NOMO-1 treated with dmso at 0.1 percent for 144 hours (cell line): Measurements from ENCODE around the gene TP63.
"Not testable (repeated sequence)": the region's sequence is repeated elsewhere in the genome, so short reads cannot be mapped to it uniquely, and the experiment has no call there.

ENCODE experiments used
- DNase-seq: peaks from one replicate; lab custom pipeline; 2025; ENCODE audit not compliant: unreplicated experiment; lab: John Stamatoyannopoulos, UW

Gene TP63

DNA sequence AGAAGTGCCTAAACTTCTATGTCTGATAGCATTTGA lies at the start of gene TP63:
Gene TP63 (plus strand): TSS at position 17 of the 36 bp plus-strand sequence. CDS start 127 bp downstream, outside the sequence.
- no peak for DNase-seq

DNA sequence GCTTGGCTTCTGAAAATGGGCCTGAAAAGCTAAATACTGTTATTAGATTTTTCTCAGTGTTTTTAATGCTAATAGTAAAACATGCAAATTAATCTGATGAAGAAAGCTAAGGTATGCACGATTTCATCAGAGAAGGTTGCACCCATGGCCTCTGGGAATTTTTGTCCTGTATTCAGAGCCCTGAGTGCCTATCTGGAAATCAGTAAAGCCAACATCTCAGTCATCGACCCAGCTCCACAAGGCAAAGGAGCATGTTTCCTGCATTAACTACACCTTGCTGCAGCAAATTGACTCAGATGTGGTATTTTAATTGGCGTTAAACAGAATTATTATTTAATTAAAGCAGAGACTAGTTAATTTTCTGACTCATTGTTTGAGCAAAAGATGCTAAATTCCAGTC lies 49.0 kb upstream of the TP63 start:
- no peak for DNase-seq

DNA sequence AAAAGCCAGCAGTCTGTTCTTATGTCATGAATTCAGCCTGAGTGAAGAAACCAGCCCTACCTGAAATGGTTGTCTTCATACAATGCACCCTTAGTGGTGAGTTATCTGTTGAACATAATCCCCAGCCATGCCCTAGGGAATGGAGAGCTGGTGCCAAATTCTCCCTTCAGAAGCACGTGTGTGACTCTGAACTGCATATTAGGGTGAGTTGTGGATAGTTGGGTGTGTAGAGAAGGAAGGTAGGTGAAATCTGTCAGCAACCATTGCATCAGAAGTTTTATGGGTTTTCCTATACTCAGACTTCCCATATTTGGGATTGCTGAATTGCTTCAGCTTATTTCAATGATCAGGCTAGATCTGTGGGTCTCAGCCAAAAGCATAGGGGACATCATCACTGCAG lies 46.5 kb upstream of the TP63 start:
- DNase-seq, result no peak

DNA sequence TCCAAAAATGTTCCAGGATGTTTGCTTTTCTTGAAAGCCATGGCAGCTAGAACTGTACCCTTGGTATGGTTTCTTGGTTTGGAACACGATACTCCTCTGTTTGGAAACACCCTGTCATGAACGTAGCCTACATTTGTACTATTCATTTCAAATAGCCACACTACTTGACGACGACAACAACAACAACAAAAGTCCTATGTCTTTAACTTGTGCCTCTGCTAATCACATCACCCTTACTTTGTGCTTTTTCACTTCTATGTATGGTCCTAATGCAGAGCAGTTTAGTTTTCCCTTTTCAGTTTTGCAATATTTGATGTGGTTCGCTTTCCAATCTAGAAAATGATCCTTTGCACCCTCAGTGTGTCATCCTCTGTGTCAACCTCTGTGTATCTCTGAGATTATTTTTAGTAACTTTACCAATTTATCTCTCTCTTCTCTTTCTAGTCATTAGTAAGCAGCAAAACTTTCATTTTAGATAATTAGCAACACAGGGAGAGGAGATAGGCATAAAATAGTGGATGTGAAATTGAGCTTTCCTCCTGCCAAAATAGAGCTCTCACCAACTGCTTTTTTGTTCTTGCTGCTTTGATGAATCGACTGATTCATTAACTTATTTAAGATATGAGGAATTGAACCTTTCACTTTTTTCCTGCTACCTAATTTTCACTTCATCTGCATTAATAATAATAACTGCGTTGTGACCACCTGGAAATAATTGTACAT lies 44.1 kb upstream of the TP63 start:
- DNase-seq, result no peak

DNA sequence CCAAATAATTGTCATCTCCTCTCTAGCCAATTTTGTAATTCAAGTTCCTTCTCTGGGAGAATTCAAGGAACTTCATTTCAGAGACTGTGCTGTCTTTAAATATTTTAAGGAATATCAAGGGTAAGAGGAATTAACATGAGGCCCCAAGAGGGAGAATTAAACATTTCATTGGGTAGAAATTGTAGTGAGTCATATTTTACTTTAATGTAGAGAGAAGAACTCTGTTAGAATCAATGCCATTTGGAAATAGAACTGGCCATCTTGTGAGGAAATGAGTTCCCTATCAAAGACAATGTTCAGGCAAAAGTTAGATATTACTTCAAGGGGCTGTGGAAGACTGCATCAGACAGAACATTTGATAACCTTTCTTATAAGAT lies 43.5 kb upstream of the TP63 start:
- no peak for DNase-seq

DNA sequence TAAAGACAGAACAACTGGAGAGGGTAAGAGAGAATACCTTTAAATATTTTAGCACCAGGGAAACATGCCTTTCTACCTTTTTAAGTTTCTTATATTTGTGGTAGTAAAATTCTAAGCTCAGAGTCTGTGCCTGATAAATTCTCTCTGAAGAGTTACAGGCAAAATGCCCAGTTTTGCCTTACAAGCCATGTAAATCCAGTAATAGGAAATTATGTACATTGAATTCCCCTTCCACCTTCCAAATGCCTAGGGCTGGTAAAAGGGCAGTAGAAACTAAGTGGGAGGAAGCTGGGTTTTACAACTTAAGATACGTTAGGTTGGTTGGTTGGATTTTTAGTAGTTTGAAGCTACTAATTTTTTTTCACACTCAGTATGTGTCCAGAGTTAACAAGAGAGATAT lies 43.1 kb upstream of the TP63 start:
- DNase-seq, result no peak

DNA sequence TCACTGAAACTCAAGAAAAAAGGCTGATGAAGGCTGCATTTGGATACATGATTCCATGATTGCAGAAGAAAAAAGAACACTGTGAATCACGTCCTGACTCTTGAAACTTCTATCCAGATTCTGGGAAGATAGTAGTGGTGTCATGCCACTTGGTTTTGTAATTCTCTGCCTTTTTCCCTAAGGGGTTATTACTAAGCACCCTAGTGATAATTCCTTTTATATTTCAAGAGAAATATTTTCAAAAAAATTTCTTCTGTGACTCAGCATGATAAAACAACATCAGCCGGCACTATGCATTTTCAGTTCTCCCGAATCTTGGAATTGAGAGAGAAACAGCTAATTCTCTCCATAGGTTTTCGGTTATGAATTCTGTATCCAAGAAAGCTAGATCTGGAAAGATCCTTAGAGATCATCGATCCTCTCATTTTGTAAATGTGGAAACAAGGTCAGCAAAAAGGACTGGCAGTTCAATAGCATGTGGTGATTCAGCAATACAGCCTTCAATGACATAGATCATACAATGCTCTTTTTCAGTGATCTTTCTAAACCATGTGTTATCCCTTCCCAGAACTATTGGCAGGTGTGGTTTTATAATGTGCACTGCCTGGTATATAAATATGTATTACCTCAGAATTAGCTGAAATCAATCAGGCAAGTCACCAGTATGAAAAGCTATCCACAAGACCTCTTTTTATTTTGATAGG lies 42.6 kb upstream of the TP63 start:
- no peak for DNase-seq

DNA sequence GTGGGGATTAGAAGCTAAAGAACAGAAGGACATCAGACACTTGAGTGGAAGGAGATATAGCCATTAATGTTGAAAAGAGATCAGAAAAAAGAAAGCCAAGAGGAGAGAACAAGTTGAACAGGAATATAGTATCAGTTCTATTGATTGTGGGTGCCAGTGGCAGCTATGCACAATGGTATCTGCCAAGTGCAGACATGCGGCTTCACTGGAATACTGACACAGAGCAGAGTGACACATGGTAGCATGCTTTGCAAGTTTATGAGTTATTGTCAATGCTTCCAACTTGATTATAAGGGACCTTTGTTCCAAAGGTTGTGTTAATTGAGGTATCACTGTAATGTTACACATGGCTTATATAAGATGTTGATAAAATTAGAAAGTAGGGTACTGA lies 42.0 kb upstream of the TP63 start:
- no peak for DNase-seq

DNA sequence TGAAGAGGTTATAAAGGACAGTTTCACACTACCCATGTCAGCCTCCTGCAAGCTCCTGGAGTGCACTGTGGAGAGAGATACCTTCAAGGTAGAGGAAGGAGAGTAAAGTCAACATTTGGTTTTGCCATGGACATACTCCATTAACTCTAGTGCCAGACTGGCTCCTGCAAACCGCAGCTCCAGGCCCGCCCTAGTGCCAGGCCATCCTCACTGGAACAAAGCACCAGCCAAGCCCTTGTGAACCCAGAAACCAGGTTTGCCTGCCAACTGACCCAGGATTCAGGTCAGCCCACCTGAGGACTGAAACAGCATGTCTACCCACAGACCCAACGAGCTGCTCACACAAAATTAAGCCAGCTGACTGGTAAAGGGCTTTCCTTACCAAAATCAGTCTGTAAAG lies 41.0 kb upstream of the TP63 start:
- DNase-seq, result no peak

DNA sequence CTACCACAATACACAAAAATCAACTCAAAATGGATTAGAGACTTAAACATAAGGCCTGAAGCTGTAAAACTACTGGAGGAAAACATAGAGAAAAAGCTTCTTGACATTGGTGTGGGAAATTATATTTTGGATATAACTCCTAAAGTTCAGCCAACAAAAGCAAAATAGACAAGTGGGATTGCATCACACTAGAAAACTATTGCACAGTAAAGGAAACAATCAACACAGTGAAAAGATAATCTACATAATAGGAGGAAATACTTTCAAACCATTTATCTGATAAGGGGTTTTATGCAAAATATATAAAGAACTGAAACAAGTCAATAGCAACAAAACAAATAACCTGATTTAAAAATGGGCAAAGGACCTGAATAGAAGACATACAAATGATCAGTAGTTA lies 37.6 kb upstream of the TP63 start:
- DNase-seq, result no peak

DNA sequence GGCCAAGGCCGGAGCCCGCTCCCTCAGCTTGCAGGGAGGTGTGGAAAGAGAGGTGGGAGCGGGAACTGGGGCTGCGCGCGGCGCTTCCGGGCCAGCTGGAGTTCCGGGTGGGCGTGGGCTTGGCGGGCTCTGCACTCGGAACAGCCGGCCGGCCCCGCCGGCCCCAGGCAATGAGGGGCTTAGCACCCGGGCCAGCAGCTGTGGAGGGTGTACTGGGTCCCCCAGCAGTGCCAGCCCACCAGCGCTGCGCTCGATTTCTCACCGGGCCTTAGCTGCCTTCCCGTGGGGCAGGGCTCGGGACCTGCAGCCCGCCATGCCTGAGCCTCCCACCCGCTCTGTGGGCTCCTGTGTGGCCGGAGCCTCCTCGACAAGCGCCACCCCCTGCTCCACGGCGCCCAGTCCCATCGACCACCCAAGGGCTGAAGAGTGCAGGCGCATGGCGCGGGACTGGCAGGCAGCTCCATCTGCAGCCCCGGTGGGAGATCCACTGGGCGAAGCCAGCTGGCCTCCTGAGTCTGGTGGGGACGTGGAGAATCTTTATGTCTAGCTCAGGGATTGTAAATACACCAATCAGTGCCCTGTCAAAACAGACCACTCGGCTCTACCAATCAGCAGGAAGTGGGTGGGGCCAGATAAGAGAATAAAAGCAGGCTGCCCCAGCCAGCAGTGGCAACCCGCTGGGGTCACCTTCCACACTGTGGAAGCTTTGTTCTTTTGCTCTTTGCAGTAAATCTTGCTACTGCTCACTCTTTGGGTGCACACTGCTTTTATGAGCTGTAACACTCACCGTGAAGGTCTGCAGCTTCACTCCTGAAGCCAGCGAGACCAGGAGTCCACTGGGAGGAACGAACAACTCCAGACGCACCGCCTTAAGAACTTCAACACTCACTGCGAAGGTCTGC lies 34.9 kb upstream of the TP63 start:
- not testable (repeated sequence) for DNase-seq

DNA sequence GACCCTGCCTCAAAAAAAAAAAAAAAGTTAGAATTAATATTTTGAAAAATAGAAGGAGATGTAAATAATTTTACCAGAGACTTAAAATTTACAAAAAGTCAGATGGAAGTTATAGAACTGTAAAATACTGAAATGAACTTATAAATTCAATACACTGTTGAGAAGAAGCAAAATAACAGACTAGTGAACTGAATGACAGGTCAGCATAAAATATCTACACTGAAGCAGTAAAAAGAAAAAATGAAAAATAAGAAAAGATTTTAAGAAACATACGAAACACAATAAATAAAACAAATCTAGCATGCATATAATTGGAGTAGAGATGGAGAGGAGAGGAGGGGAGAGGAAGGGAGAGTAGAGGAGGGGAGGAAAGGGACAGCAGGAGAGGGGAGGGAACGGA lies 33.3 kb upstream of the TP63 start:
- DNase-seq, result no peak

DNA sequence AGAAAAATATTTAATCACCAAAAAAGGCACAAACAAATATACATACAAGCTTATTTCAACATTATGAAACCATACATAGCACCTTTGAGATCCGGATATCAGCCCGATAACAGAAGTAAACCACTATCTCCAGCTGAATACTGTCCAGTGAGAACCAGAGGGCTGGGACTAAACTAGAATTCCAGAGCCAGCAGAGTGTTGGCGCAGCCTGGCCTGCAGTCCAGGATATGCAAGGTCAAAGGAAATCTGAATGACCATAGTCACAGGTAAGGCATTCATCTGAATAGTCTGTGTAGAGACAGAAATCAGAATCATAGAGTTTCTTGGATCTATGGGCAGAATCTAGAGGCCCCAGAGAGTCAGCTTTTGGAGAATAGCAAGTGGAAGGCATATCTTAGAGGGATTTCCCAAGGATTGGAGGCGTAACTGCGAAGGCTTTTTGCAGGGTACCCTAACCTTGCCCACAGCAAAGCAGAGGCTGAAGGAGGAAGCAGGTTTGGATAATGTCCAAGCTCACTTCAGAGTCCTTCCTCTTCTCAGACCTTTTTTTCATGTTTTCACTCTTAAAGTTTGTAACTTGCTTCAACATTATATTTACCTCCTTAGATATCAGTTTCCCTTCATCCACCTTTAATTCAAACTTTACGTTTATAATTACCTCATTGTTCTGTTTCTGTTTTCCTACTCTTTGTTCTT lies 32.5 kb upstream of the TP63 start:
- peak; percentile 40 for DNase-seq

DNA sequence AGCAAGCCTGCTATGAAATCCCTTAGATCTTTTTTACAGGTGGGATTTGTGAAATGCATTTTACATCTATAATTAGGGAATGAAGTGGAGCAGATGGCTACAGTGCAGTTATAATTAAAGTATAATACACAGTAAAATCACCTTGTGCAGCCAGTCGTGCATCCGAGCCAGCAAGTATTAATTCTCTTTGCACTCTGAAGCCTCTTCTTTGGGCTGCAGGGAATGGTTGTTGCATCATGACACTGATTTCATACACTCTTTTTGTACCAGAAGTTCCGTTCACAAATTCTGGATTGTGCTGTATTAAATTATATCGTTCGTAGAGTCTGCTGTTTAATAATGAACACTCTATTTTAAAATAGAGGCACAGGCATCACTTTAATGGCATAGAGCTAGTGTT lies 28.7 kb upstream of the TP63 start:
- no peak for DNase-seq

DNA sequence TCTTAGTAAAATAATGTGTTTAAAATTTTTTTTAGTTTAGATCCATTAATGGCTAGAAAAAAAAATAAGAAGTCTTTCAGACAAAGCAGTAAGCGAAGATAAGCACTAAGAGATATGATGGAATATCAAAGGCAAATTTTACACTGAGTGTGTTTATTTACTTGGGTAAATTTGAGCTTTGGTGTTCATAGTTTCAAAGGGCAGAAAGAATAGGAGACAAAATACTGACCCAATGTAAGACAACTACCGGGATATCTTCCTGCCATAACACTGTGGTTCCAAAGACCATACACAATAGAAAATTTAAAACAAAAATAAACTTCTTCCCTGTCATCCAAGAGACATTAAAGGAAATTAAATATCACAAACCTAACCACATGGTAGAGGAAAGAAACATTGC lies 25.5 kb upstream of the TP63 start:
- DNase-seq, result no peak

DNA sequence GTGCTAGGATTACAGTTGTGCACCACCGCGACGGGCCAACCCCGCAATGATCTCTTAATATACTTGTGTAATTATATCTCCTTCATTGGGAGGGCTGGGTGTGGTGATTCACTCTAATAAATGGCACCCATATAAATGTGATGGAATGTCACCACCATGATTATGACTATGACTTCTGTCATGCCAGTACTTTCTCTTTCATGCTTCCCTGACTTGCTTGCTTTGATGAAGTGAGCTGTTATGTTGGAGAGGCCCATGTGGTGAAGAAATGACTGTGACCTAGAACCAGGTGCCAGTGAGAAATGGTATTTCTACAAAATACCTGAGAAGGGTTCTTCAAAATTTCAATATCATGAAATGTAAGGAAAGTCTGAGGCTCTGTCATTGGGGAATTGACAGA lies 24.4 kb upstream of the TP63 start:
- no peak for DNase-seq

DNA sequence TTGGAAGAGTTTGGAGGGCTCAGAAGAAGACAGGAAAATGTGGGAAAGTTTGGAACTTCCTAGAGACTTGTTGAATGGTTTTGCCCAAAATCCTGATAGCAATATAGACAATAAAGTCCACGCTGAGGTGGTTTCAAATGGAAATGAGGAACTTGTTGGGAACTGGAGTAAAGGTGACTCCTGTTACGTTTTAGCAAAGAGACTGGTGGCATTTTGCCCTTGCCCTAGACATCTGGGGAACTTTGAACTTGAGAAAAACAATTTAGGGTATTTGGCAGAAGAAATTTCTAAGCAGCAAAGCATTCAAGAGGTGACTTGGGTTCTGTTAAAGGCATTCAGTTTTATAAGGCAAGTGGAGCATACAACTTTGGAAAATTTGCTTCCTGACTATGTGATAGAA lies 18.5 kb upstream of the TP63 start:
- DNase-seq, result not testable (repeated sequence)

DNA sequence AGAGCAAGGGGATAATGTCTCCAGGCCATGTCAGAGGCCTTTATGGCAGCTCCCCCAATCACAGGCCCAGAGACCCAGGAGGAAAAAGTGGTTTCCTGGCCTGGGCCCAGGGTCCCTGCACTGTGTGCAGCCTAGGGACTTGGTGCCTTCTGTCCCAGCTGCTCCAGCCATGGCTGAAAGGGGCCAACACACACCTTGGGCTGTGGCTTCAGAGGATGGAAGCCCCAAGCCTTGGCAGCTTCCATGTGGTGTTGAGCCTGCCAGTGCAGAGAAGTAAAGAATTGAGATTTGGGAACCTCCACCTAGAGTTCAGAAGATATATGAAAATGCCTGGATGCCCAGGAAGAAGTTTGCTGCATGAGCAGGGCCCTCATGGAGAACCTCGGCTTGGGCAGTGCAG lies 18.1 kb upstream of the TP63 start:
- DNase-seq, result no peak

DNA sequence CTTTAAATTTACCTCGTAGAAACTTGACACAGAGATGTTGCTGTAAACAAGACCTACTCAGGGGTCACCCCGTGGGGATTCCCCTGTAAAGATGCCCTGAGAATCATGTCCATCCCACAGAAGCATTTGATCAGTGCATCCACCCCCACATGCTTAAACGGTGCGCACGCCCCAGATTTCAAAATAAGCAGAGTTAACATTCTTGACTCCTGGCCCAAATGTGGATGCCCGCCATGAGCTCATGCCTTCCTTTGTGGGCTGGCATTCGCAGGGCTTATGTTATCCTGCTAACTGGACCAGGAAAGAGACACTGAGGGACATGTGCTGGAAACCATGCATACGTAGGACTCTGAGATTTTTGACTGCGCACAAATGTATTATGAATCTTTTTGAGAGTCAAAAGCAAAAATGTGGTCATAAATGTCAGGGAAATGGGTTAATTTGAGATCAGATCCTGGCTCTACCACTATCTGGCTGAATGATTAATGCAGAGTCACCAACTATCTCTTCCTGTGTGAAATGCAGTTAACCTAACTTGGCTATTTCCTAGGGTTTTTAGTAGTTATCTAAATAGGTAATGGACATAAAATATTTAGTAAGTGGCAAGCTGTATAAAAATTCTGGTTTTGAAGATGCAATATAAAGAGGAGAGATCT lies 9.1 kb upstream of the TP63 start:
- no peak for DNase-seq

DNA sequence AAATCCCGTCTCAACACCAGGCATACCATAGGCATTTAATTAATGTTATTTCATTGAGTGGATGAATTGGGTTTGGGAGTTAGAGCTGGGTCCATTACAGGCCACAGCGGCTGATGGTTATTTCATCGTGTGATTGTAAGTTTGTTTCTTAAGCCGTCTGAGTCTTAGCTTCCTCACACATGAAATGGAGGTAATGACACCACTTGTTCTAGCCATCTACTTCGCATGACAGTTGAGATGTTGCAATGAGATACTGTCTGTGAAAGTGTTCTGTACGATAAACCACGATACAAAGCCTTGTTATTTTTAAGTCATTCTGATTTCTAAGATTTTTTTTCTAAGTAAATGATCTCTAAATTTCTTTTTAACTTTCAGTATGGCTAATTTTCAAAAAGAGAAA lies 8.6 kb upstream of the TP63 start:
- peak; percentile 72 for DNase-seq

DNA sequence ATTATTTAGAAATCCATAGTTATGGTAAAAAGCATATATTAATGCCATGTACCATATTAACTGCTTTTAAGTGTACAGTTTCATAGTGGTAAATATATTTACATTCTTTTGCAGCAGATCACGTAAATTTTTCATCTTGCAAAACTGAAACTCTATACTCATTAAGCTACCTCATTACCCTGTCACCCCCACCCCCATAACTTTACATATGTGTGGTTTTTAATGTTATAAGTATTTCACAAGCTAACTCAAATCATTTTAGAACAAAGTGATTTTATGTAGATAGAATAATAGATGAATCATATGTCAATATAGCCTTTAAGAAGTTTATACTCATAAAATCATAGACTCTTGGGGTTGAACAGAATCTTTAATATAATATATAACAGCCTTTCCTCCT lies 7.1 kb upstream of the TP63 start:
- no peak for DNase-seq

DNA sequence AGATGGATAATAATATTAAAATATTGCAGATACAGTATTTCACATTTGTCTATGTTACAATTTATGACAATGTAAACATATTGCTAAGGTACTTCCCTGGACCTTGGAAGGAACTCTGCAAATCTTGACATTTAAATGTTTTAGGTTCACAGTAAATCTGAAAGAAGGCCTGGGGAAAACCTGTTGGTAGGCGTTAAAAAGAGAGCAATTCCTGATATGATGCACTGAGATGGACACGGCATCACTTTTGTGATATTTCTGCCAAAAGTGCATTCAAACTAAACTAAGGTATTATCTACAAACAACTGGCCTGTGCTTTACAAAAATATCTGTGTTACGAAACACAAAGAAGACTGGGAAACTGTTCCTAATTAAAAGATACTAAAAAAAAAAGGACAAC lies 6.1 kb upstream of the TP63 start:
- DNase-seq, result no peak
